ENCODE measurements around the gene NSRP1. TPM values are rescaled to one million over a fixed set of nuclear protein-coding genes. Genes with fewer than 3 reads are reported as not detected.

NSRP1 gene
- total RNA-seq, 1 experiment from 2014 or later, result 4.7 TPM

- no peak overlapping the region for H3K4me3 ChIP-seq
- DNase-seq, result no peak
- H3K36me3 ChIP-seq, result peaks cover 71% of the 10 kb centered on the region
- no peaks in the 10 kb centered on the region for H3K27me3 ChIP-seq
- peaks cover 24% of the 10 kb centered on the region for H3K9me3 ChIP-seq
Measured at GRCh38 chr17:30158896-30159625, 42.4 kb downstream of the NSRP1 start.

GRCh38 chr17:30160419-30161172 is 44.0 kb downstream of the NSRP1 start:
- no peak overlapping the region for H3K4me3 ChIP-seq
- H3K27me3 ChIP-seq, result no peaks in the 10 kb centered on the region
- peaks cover 24% of the 10 kb centered on the region for H3K9me3 ChIP-seq
- DNase-seq, result no peak
- H3K36me3 ChIP-seq, result peaks cover 75% of the 10 kb centered on the region

GRCh38 chr17:30161601-30162000 is 45.0 kb downstream of the NSRP1 start:
- Histone ChIP-seq H3K9me3 (peaks cover 24% of the 10 kb centered on the region), H3K27me3 (no peaks in the 10 kb centered on the region), H3K36me3 (peaks cover 75% of the 10 kb centered on the region), H3K4me3 (no peak overlapping the region)
- no peak for DNase-seq

- no peak for DNase-seq
- Histone ChIP-seq H3K27me3 (no peaks in the 10 kb centered on the region), H3K36me3 (peaks cover 62% of the 10 kb centered on the region)
Measured at GRCh38 chr17:30164531-30164930, 47.9 kb downstream of the NSRP1 start.

GRCh38 chr17:30165147-30165546 is 48.5 kb downstream of the NSRP1 start:
- no peaks in the 10 kb centered on the region for H3K27me3 ChIP-seq

More at GRCh38 chr17:30164531-30164930, 47.9 kb downstream of the NSRP1 start:
- Histone ChIP-seq H3K4me3 (no peak overlapping the region), H3K9me3 (peaks cover 13% of the 10 kb centered on the region)

GRCh38 chr17:30165960-30166359 is 49.3 kb downstream of the NSRP1 start:
- Histone ChIP-seq H3K9me3 (no peaks in the 10 kb centered on the region), H3K27me3 (no peaks in the 10 kb centered on the region), H3K36me3 (peaks cover 56% of the 10 kb centered on the region), H3K4me3 (no peak overlapping the region)
- no peak for DNase-seq

More at GRCh38 chr17:30165147-30165546, 48.5 kb downstream of the NSRP1 start:
- no peak overlapping the region for H3K4me3 ChIP-seq
- peaks cover 7% of the 10 kb centered on the region for H3K9me3 ChIP-seq
- H3K36me3 ChIP-seq, result peaks cover 59% of the 10 kb centered on the region
- no peak for DNase-seq

GRCh38 chr17:30170415-30170987 is 53.9 kb downstream of the NSRP1 start:
- no peak for DNase-seq
- no peak overlapping the region for H3K4me3 ChIP-seq
- no peaks in the 10 kb centered on the region for H3K9me3 ChIP-seq
- H3K36me3 ChIP-seq, result peaks cover 63% of the 10 kb centered on the region
- H3K27me3 ChIP-seq, result no peaks in the 10 kb centered on the region

- no peaks in the 10 kb centered on the region for H3K27me3 ChIP-seq
- H3K4me3 ChIP-seq, result no peak overlapping the region
- H3K36me3 ChIP-seq, result peaks cover 69% of the 10 kb centered on the region
- H3K9me3 ChIP-seq, result no peaks in the 10 kb centered on the region
- DNase-seq, result no peak
Measured at GRCh38 chr17:30172560-30172959, 55.9 kb downstream of the NSRP1 start.

- Histone ChIP-seq H3K27me3 (no peaks in the 10 kb centered on the region), H3K9me3 (no peaks in the 10 kb centered on the region), H3K4me3 (no peak overlapping the region), H3K36me3 (peaks cover 77% of the 10 kb centered on the region)
- DNase-seq, result no peak
Measured at GRCh38 chr17:30173649-30174048, 57.0 kb downstream of the NSRP1 start.

GRCh38 chr17:30174556-30174955 is 57.9 kb downstream of the NSRP1 start:
- no peaks in the 10 kb centered on the region for H3K9me3 ChIP-seq
- H3K36me3 ChIP-seq, result peaks cover 76% of the 10 kb centered on the region
- H3K4me3 ChIP-seq, result no peak overlapping the region
- H3K27me3 ChIP-seq, result no peaks in the 10 kb centered on the region
- DNase-seq, result no peak

GRCh38 chr17:30176855-30177254 is 60.2 kb downstream of the NSRP1 start:
- DNase-seq, result no peak
- Histone ChIP-seq H3K4me3 (no peak overlapping the region), H3K36me3 (peaks cover 80% of the 10 kb centered on the region), H3K27me3 (no peaks in the 10 kb centered on the region), H3K9me3 (no peaks in the 10 kb centered on the region)

- Histone ChIP-seq H3K27me3 (no peaks in the 10 kb centered on the region), H3K9me3 (no peaks in the 10 kb centered on the region), H3K36me3 (peaks cover 49% of the 10 kb centered on the region), H3K4me3 (no peak overlapping the region)
- DNase-seq, result no peak
Measured at GRCh38 chr17:30186761-30187160, 70.1 kb downstream of the NSRP1 start.

GRCh38 chr17:30187573-30187972 is 71.0 kb downstream of the NSRP1 start:
- Histone ChIP-seq H3K4me3 (no peak overlapping the region), H3K9me3 (no peaks in the 10 kb centered on the region), H3K27me3 (no peaks in the 10 kb centered on the region), H3K36me3 (peaks cover 43% of the 10 kb centered on the region)
- no peak for DNase-seq

GRCh38 chr17:30188211-30188939 is 71.8 kb downstream of the NSRP1 start:
- no peak for DNase-seq
- Histone ChIP-seq H3K4me3 (no peak overlapping the region), H3K36me3 (peaks cover 40% of the 10 kb centered on the region), H3K9me3 (no peaks in the 10 kb centered on the region), H3K27me3 (no peaks in the 10 kb centered on the region)

- DNase-seq, result no peak
- H3K9me3 ChIP-seq, result no peaks in the 10 kb centered on the region
- H3K4me3 ChIP-seq, result no peak overlapping the region
- no peaks in the 10 kb centered on the region for H3K27me3 ChIP-seq
- H3K36me3 ChIP-seq, result peaks cover 15% of the 10 kb centered on the region
Measured at GRCh38 chr17:30191072-30191471, 74.5 kb downstream of the NSRP1 start.

- no peaks in the 10 kb centered on the region for H3K36me3 ChIP-seq
- no peak overlapping the region for H3K4me3 ChIP-seq
- no peak for DNase-seq
- H3K9me3 ChIP-seq, result no peaks in the 10 kb centered on the region
- no peaks in the 10 kb centered on the region for H3K27me3 ChIP-seq
Measured at GRCh38 chr17:30196504-30196903, 79.9 kb downstream of the NSRP1 start.

GRCh38 chr17:30197416-30197815 is 80.8 kb downstream of the NSRP1 start:
- H3K4me3 ChIP-seq, result no peak overlapping the region
- no peaks in the 10 kb centered on the region for H3K36me3 ChIP-seq

More at GRCh38 chr17:30197416-30197815, 80.8 kb downstream of the NSRP1 start:
- H3K27me3 ChIP-seq, result no peaks in the 10 kb centered on the region
- no peak for DNase-seq
- H3K9me3 ChIP-seq, result no peaks in the 10 kb centered on the region
